KOPT-K1 (cell line): ENCODE measurements around the gene C3.
"Not testable (repeated sequence)": the region's sequence is repeated elsewhere in the genome, so short reads cannot be mapped to it uniquely, and the experiment has no call there.

Source experiments
- H3K27ac ChIP-seq: fragments of 200-600 bp; sonication (generic); 2 replicates; pipeline ENCODE4 v1.5.1; 2016; ENCODE audit warnings: antibody characterized with exemption, mild to moderate bottlenecking, low read depth, low read length; ENCODE audit not compliant: poor library complexity, severe bottlenecking
- H3K36me3 ChIP-seq: fragments of 200-600 bp; sonication (generic); 2 replicates; pipeline ENCODE4 v1.5.1; 2017; ENCODE audit warnings: antibody characterized with exemption, mild to moderate bottlenecking, low read length, moderate library complexity; ENCODE audit not compliant: insufficient read depth
- H3K9me3 ChIP-seq: fragments of 200-600 bp; sonication (generic); 2 replicates; pipeline ENCODE4 v1.5.1; 2017; ENCODE audit warnings: antibody characterized with exemption, low read length, mild to moderate bottlenecking; ENCODE audit not compliant: insufficient read depth, poor library complexity, severe bottlenecking

The C3 gene

DNA sequence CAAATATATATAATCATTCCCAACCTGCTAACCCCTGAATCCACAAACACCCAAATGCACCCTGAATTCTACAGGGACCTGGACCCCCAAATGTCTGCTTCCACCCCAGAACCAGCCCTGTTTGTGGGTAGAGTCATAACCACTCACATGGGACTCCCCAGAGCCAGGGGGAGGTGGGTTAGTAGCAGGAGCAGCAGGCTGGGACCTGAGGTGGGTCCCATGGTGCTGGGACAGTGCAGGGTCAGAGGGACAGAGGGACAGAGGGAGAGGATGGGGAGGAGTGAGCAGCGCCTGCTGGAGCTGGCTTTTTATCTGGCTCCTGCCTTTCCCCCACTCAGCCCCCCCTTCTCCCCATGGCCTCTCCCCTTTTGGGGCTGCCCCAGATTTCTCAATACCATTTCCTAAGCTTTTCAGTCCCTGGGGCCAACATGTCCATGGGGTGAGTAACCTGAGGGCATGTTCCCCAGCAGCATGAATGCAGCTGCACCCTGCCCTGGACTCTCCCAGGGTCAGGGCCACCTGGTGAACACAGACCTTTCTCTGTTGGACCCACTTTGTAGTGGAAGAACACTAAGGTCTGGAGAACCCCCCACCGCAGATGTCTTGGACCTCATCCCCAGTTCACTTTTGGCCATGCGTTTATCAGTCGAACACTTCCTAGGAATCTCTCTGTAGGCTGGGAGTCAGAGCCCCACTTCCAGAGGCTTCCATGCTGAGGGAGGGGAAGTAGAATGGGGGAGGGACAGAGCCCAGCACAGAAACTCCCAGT, at the start of gene C3:
Gene C3 (minus strand): TSS at position 282 of the 769 bp plus-strand sequence. CDS start 61 bp downstream, at position 221.
- no peak within 1 kb of the TSS for H3K27ac ChIP-seq
- H3K9me3 ChIP-seq = no peaks in the 10 kb centered on the region
- H3K36me3 ChIP-seq = no peaks in the 10 kb centered on the region

DNA sequence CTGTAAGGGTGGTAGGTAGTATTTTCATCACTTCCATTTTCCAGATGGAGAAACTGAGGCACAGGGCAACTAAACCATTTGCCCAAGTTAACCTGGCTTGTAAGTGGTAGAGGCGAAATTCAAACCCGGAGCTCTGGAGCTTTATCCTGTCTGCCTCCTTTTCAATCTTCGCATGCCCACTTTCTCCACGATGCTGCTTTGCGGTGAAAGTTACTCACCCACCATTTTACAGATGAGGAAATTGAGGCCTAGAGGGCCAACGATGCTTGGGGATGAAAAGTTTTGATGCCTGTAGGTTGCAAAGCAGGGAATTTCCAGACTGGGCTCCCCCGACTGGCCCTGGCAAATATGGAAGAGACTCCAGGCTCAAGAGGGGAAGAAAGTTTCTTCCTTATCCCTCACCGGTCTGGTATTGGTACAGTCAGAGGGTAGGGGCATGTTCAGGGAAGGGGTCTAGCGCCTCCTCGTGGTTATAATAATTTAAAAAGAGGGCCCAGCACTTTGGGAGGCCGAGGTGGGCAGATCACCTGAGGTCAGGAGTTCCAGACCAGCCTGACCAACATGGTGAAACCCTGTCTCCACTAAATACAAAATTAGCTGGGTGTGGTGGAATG, 48.7 kb upstream of the C3 start:
- H3K9me3 ChIP-seq = no peaks in the 10 kb centered on the region

DNA sequence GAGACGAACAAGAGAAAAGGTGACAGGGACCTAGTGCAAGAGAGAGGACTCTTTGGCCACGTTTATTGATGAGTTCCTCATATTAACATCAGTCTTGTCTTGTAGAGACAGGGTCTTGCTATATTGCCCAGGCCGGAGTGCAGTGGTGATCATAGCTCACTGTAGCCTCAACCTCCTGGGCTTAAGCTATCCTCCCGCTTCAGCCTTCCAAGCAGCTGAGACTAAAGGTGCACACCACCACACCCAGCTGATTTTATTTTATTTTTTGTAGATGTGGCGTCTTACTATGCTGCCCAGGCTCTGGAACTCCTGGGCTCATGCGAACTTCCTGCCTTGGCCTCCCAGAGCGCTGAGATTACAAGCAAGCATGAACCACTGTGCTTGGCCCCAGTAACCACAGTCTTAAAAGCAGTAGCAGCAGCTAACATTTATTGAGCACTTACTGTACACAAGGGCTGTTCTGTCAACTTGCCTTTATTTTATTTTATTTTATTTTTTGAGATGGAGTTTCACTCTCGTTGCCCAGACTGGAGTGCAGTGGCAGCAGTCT, 47.9 kb upstream of the C3 start:
- Histone ChIP-seq H3K9me3 (no peaks in the 10 kb centered on the region), H3K27ac (peak overlapping the region; percentile 22), H3K36me3 (no peaks in the 10 kb centered on the region)

More for the DNA sequence above, 48.7 kb upstream of the C3 start:
- no peak overlapping the region for H3K27ac ChIP-seq
- H3K36me3 ChIP-seq = no peaks in the 10 kb centered on the region

DNA sequence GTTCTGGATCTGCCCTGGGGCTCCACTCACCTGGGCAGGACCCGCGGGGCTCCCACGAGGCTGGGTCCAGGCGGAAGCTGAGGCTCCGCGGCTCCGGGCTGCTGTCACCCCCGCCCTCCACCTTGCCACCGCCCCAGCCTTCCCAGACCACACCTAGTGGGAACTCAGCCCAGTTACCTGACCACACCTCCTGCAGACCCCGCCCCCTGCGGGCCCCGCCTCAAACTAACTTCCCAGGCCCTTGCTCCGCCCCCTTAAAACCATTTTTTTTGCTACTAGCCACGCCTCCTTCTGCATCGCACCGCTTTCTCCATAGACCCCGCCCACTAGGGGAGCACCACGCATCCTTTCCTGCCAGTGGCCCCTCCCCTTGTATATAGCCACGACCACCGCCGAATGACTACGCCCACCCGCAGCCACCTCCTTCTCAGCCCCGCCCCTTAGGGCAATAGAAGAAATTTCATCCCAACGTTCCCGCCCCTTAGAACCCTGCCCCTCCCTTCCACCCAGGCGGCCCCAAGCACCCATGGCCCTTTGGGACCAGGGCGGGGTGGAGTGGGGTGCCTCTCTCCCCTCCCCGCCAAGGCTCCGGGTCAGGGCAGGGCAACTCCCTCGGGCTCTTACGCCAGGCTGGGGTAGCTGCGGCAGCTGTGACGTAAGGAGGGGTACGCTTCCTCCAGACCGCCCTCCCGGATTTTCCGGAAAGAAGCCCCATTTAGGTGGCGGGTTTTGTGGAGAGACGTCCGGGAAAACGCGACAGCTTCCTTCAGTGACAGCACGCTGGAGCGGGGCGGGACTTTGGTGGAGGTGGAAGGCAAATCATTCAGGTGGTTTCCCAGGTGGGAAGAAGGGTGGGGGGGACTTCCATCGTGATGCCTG, 47.1 kb upstream of the C3 start, which contains the start of gene SH2D3A:
Gene SH2D3A (minus strand): TSS at position 79 of the 879 bp plus-strand sequence. CDS start 3,687 bp downstream, outside the sequence.
- peak within 1 kb of the TSS; percentile 35 for H3K27ac ChIP-seq
- no peaks in the 10 kb centered on the region for H3K36me3 ChIP-seq

DNA sequence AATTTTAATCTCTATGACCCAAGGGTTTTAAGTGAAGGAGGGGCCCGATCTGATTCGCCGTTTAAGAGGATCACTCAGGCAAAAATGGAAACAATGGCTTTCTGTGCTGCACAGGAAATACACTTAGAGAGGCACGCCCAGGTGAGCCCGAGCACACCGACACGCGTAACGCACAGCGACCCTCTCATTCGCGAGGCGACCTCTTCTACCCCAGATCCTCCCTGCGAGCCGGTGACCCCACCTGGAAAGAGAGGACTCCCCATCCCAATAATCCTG, 46.6 kb upstream of the C3 start:
- peak overlapping the region; percentile 35 for H3K27ac ChIP-seq
- no peaks in the 10 kb centered on the region for H3K36me3 ChIP-seq
- no peaks in the 10 kb centered on the region for H3K9me3 ChIP-seq

More for the DNA sequence above, 47.1 kb upstream of the C3 start, which contains the start of gene SH2D3A:
- H3K9me3 ChIP-seq = no peaks in the 10 kb centered on the region

DNA sequence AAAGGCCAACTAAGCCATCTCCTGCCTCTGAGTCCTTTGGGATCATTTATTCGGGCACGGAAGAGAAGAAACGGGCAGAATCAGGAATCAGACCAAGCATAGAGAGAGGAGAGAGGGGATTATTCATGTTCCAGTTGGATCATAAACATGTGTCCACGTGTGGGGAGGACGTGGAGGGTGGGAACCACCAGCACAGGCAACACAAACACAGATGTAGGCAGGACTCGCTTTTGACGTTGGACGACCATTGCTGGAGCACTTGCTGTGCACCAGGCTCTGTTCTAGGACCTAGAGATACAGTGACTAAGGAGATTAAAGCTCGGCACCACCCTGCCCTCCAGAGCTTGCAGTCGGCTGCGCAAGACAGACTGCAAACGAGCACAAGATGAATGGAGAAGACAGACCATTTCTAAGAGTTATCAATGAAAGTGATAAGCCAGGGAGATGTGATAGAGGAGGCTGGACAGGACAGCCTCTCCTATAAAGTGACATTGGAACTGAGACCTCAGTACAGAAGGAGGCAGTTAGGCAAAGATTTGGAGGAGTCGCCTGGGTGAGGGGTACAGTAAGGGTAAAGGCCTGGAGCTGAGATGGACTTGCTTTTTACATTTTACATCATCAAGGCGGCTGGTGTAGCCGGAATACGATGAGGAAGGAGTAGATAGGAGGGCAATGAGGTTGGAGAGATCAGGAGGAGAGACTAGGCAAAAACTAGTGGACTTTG, 46.1 kb upstream of the C3 start:
- Histone ChIP-seq H3K9me3 (no peaks in the 10 kb centered on the region), H3K27ac (peak overlapping the region; percentile 35), H3K36me3 (no peaks in the 10 kb centered on the region)

DNA sequence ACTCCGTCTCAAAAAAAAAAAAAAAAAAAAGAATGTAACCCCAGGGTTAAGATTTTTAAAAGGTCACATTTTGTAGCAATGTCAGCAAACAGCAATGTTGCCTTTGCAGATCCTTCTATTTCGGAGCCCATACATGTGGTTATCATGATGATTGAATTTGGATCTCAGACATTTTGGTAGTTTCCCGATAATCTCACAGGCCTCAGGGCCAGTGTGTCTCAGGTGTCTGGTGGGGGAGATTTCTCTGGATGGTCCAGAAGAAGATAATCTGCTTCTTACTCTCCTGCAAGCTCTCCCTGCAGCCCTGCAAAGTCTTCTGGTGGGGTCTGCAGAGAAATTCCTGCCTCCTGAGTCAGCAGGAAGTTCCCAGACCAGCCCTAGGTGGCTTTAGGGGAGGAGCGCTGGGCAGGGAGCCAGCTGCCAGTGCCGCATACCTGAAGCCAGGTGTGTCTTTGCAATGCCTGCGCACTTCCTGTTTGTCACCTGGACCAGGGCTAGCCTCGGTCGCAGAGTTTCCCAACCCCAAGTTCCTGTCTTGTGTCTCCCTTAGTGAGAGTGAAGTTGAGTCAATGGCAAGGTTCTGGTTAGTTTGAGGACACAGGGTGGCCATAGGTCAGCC, 45.4 kb upstream of the C3 start:
- Histone ChIP-seq H3K27ac (no peak overlapping the region), H3K36me3 (no peaks in the 10 kb centered on the region), H3K9me3 (no peaks in the 10 kb centered on the region)

DNA sequence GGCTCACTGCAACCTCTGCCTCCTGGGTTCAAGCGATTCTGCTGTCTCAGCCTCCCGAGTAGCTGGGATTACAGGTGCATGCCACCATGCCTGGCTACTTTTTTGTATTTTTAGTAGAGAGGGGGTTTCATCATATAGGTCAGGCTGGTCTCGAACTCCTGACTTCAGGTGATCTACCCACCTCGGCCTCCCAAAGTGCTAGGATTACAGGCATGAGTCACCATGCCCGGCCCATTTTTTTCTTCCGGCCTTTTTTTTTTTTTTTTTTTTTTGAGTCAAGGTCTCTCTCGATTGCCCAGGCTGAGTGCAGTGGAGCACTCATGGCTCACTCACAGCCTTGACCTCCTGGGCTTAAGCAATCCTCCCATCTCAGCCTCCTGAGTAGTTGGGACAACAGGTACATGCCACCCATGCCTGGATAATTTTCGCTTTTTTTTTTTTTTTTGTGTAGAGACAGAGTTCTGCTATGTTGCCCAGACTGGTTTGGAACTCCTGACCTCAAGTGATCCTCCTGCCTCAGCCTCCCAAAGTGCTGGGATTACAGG, 41.9 kb upstream of the C3 start:
- H3K36me3 ChIP-seq, H3K9me3 ChIP-seq, H3K27ac ChIP-seq: not testable (repeated sequence)

DNA sequence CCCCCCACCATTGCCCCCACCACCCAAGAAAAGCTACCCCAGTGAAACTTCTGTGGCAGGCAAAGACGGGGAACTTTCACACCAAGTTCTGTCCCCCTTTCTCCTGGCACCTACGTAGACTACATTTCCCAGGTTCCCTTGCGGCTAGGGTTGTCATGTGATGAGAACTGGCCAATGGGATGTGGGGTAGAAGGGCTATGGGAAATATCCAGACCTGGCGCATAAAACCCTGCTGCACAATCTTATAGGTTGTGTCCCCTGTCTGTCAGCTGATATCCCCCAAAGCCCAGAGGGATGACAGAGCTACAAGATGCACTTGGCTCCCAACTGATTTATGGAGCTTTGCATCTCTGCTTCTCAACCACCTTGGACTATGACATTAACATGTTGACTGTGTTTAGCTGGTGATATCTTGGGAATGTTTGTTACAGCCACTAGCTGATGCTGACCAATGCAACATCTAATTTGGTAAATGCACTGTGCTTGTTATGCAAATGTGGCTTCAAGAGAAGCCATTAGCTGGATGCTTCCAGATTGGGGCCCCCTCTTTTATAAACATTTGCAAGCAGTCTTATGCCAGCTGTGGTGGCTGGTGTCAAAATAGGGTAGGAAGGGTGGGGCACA, 40.7 kb upstream of the C3 start:
- no peaks in the 10 kb centered on the region for H3K9me3 ChIP-seq
- H3K36me3 ChIP-seq = no peaks in the 10 kb centered on the region
- H3K27ac ChIP-seq = no peak overlapping the region

DNA sequence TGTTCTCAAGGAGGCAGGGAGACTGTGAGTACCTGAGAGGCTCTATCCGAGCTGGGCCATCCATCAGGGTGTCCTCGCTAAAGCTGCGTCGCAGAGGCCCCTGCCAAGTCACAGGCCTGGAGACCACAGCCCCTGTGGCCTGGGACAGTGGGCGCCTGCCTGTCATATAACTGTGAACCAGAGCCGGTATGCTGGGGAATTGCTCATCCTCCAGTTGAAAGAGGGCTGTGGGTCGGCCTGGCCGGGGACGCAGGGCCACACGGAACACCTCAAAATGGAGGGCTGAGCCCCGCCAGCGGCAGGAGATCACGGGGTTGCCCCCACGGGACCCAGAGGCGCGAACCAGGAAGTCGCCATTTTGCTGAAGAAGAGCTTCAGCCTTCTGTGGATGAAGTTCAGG, 40.2 kb upstream of the C3 start:
- Histone ChIP-seq H3K9me3 (no peaks in the 10 kb centered on the region), H3K27ac (no peak overlapping the region), H3K36me3 (no peaks in the 10 kb centered on the region)

DNA sequence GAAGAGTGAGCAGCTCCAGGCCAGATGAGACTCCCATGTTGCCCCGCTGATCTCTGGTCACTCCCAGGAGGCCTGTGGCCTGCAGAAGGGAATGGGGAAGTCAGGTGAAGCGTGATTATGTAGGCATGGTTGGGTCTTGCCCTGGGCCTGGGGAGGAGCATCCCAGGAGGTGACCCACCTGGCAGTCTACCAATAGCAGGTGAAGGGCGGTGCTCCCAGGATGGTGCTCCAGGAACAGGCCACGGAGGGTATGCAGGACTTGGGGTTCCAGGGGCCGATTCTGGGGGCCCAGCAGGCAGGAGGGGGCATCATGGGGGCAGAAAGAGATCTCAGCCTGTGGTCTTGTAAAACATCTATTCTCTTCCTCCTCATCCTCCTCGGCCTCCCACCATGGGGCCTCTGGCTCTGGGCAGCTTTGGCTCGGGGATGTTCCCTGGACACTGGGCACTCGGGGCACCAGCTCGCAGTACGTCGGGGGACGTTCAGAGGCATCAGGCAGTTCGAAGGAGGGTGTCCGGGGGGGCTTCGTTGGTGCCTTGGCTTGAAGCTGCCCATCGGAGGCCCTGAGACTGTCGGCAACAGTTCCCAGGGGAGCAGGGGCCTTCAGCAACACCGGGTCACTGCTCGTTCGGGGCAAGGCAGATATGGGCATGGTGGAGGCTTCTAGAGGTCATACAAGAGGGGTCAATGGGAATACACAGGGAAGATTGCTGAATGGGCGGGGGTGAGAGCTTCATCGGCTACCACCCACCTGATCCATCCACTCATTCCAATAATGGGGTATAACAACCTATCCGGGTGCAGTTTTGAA, 34.4 kb upstream of the C3 start:
- no peak overlapping the region for H3K27ac ChIP-seq
- H3K9me3 ChIP-seq = no peaks in the 10 kb centered on the region
- no peaks in the 10 kb centered on the region; the same call in 1 of the 2 replicates for H3K36me3 ChIP-seq

DNA sequence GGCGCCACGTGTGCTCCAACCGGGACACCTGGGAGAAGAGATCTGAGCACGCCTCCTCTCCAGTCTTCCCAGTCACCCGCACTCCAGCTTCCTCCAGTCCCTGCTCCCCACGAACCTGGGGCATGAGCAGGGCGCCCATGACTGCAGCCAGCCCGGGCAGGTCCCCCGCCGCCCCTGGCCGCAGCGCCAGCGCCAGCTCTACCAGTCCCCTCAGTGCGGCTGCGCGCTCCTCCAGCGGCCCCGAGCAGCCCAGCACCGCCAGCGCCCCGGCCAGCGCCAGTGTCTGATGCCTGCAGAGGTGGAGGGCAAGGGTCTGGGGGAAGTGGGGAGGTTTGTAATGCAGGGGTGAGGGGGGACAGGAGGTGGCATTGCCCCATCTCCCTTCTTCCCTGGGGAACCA, 33.7 kb upstream of the C3 start:
- no peaks in the 10 kb centered on the region; the same call in 1 of the 2 replicates for H3K36me3 ChIP-seq
- no peaks in the 10 kb centered on the region for H3K9me3 ChIP-seq
- H3K27ac ChIP-seq = no peak overlapping the region
